HG03097 (cell line): ENCODE measurements around the gene IQSEC1.

Experiments
- ATAC-seq: cut with Tn5 transposase; IDR thresholded peaks from one replicate; pipeline ENCODE4 v1.9.1; 2021; ENCODE audit not compliant: unreplicated experiment, low FRiP score

IQSEC1 gene

GRCh38 chr3:12975748-12976522, 97.3 kb downstream of the IQSEC1 start:
- no peak for ATAC-seq

GRCh38 chr3:12974819-12975218, 98.4 kb downstream of the IQSEC1 start:
- ATAC-seq, result no peak

- ATAC-seq, result no peak
These were observed 98.9 kb downstream of the IQSEC1 start for GRCh38 chr3:12974334-12974733.

GRCh38 chr3:12973827-12974226, 99.4 kb downstream of the IQSEC1 start:
- ATAC-seq, result no peak

GRCh38 chr3:12972781-12973702, 100.2 kb downstream of the IQSEC1 start:
- no peak for ATAC-seq

- ATAC-seq, result no peak
These were observed 101.2 kb downstream of the IQSEC1 start for GRCh38 chr3:12972043-12972442.

GRCh38 chr3:12970684-12971083, 102.5 kb downstream of the IQSEC1 start:
- ATAC-seq, result no peak

- ATAC-seq, result no peak
These were observed 103.7 kb downstream of the IQSEC1 start for GRCh38 chr3:12969486-12969885.

- ATAC-seq, result no peak
These were observed 104.7 kb downstream of the IQSEC1 start for GRCh38 chr3:12968541-12968940.

GRCh38 chr3:12967606-12968351, 105.5 kb downstream of the IQSEC1 start:
- peak; percentile 55 for ATAC-seq

GRCh38 chr3:12966847-12967605, 106.2 kb downstream of the IQSEC1 start:
- peak; percentile 23 for ATAC-seq

- no peak for ATAC-seq
These were observed 107.0 kb downstream of the IQSEC1 start for GRCh38 chr3:12965999-12966846.

GRCh38 chr3:12964711-12965612, 108.3 kb downstream of the IQSEC1 start:
- no peak for ATAC-seq

- no peak for ATAC-seq
These were observed 109.1 kb downstream of the IQSEC1 start for GRCh38 chr3:12963922-12964701.

GRCh38 chr3:12963231-12963896, 109.9 kb downstream of the IQSEC1 start:
- no peak for ATAC-seq

- no peak for ATAC-seq
These were observed 110.9 kb downstream of the IQSEC1 start for GRCh38 chr3:12962292-12962691.

GRCh38 chr3:12961697-12962036, 111.6 kb downstream of the IQSEC1 start:
- no peak for ATAC-seq
